ENCODE data around the gene TSPAN7. TPM values are rescaled to one million over a fixed set of nuclear protein-coding genes. Genes with fewer than 3 reads are reported as not detected.

The TSPAN7 gene
- total RNA-seq, 6 experiments from 2014 or later, result not detected

GRCh38 chrX:38574858-38575257 lies 13.5 kb downstream of the TSPAN7 start:
- TF ChIP-seq, protein P1, sequence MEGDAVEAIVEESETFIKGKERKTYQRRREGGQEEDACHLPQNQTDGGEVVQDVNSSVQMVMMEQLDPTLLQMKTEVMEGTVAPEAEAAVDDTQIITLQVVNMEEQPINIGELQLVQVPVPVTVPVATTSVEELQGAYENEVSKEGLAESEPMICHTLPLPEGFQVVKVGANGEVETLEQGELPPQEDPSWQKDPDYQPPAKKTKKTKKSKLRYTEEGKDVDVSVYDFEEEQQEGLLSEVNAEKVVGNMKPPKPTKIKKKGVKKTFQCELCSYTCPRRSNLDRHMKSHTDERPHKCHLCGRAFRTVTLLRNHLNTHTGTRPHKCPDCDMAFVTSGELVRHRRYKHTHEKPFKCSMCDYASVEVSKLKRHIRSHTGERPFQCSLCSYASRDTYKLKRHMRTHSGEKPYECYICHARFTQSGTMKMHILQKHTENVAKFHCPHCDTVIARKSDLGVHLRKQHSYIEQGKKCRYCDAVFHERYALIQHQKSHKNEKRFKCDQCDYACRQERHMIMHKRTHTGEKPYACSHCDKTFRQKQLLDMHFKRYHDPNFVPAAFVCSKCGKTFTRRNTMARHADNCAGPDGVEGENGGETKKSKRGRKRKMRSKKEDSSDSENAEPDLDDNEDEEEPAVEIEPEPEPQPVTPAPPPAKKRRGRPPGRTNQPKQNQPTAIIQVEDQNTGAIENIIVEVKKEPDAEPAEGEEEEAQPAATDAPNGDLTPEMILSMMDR (IDR thresholded peaks at IDR 0.05), result no peak
- no peak overlapping the region for H3K4me3 Mint-ChIP-seq

GRCh38 chrX:38575888-38576287 lies 14.5 kb downstream of the TSPAN7 start:
- TF ChIP-seq, protein P1 (IDR thresholded peaks at IDR 0.05), result no peak
- H3K27me3 Mint-ChIP-seq (ENCODE audit: insufficient read depth), result no peaks in the 10 kb centered on the region; the same call in 1 of the 2 replicates
- H3K9me3 Mint-ChIP-seq, result no peaks in the 10 kb centered on the region
- no peak for DNase-seq
- no peaks in the 10 kb centered on the region for H3K36me3 Mint-ChIP-seq (ENCODE audit: low read depth)
- H3K4me1 Mint-ChIP-seq (ENCODE audit: low read depth), result no peaks in the 10 kb centered on the region
- no peak overlapping the region for H3K27ac Mint-ChIP-seq
- H3K4me3 Mint-ChIP-seq, result no peak overlapping the region

More at GRCh38 chrX:38574858-38575257, 13.5 kb downstream of the TSPAN7 start:
- DNase-seq, result no peak
- Mint-ChIP-seq H3K4me1 (ENCODE audit: low read depth) (no peaks in the 10 kb centered on the region), H3K9me3 (no peaks in the 10 kb centered on the region), H3K27ac (no peak overlapping the region), H3K27me3 (ENCODE audit: insufficient read depth) (no peaks in the 10 kb centered on the region; the same call in 1 of the 2 replicates), H3K36me3 (ENCODE audit: low read depth) (no peaks in the 10 kb centered on the region)

- H3K27ac Mint-ChIP-seq, result no peak overlapping the region
- TF ChIP-seq, protein P1 (IDR thresholded peaks at IDR 0.05), result no peak
- no peak overlapping the region for H3K4me3 Mint-ChIP-seq
- DNase-seq, result no peak
- H3K36me3 Mint-ChIP-seq (ENCODE audit: low read depth), result no peaks in the 10 kb centered on the region
- peaks cover 2% of the 10 kb centered on the region; the same call in 1 of the 2 replicates for H3K27me3 Mint-ChIP-seq (ENCODE audit: insufficient read depth)
- no peaks in the 10 kb centered on the region for H3K4me1 Mint-ChIP-seq (ENCODE audit: low read depth)
- H3K9me3 Mint-ChIP-seq, result no peaks in the 10 kb centered on the region
These were observed 16.4 kb downstream of the TSPAN7 start for GRCh38 chrX:38577738-38578137.

GRCh38 chrX:38578167-38578566 lies 16.8 kb downstream of the TSPAN7 start:
- Mint-ChIP-seq H3K4me3 (no peak overlapping the region), H3K27me3 (ENCODE audit: insufficient read depth) (peaks cover 2% of the 10 kb centered on the region; the same call in 1 of the 2 replicates), H3K27ac (no peak overlapping the region), H3K36me3 (ENCODE audit: low read depth) (no peaks in the 10 kb centered on the region), H3K9me3 (no peaks in the 10 kb centered on the region), H3K4me1 (ENCODE audit: low read depth) (no peaks in the 10 kb centered on the region)
- DNase-seq, result no peak
- TF ChIP-seq, protein P1 (IDR thresholded peaks at IDR 0.05), result no peak

- DNase-seq, result no peak
- Mint-ChIP-seq H3K4me3 (no peak overlapping the region), H3K9me3 (no peaks in the 10 kb centered on the region), H3K36me3 (ENCODE audit: low read depth) (no peaks in the 10 kb centered on the region), H3K27me3 (ENCODE audit: insufficient read depth) (peaks cover 2% of the 10 kb centered on the region), H3K27ac (no peak overlapping the region), H3K4me1 (ENCODE audit: low read depth) (no peaks in the 10 kb centered on the region)
- TF ChIP-seq, protein P1 (IDR thresholded peaks at IDR 0.05), result no peak
These were observed 21.8 kb downstream of the TSPAN7 start for GRCh38 chrX:38583181-38583580.

DNA sequence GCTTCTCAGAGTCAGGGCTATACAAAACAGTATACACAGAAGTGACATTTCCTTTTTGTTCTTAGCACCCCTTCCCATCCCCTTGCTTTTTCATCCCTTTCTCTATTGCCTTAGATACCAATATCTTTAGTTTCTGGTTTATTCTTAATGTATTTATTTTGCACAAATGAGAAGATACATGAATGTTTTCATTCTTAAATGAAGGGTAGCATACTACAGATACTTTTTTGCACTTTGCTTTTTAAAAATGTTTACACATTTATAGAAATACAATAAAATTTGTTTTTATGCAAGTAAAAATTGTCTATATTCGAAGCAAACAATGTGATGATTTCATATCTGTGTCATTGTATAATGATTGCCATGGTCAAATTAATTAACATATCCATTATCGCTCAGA lies 33.1 kb downstream of the TSPAN7 start:
- Mint-ChIP-seq H3K4me1 (ENCODE audit: low read depth) (no peaks in the 10 kb centered on the region), H3K27ac (no peak overlapping the region), H3K4me3 (no peak overlapping the region), H3K36me3 (ENCODE audit: low read depth) (no peaks in the 10 kb centered on the region), H3K27me3 (ENCODE audit: insufficient read depth) (peaks cover 2% of the 10 kb centered on the region; the same call in 1 of the 2 replicates), H3K9me3 (no peaks in the 10 kb centered on the region)
- TF ChIP-seq, protein P1 (IDR thresholded peaks at IDR 0.05), result no peak
- no peak for DNase-seq
